Kidney epithelial cell (primary cell): ENCODE data around the gene LRP11. TPM values are rescaled to one million over a fixed set of nuclear protein-coding genes. Genes with fewer than 3 reads are reported as not detected.
"Not testable (repeated sequence)": the region's sequence is repeated elsewhere in the genome, so short reads cannot be mapped to it uniquely, and the experiment has no call there.

Source experiments
- DNase-seq: peaks from one replicate; pipeline ENCODE4 v3.0.0-alpha.2; 2010; ENCODE audit warnings: low read depth
- H3K27me3 ChIP-seq: 2 replicates; pipeline ENCODE4 v1.6.0; 2011; ENCODE audit warnings: low read length; ENCODE audit not compliant: control insufficient read depth, insufficient read depth
- H3K36me3 ChIP-seq: 2 replicates; pipeline ENCODE4 v1.5.1; 2011; ENCODE audit warnings: low read length; ENCODE audit not compliant: control insufficient read depth, insufficient read depth
- H3K4me3 ChIP-seq: 2 replicates; pipeline ENCODE4 v1.5.1; 2011; ENCODE audit warnings: low read depth, mild to moderate bottlenecking, control low read depth, low read length
- CTCF ChIP-seq: IDR thresholded peaks from 2 replicates; pipeline ENCODE4 v1.5.1; 2011; ENCODE audit warnings: mild to moderate bottlenecking, moderate library complexity, low read length, control low read depth, inconsistent platforms; ENCODE audit not compliant: insufficient read depth, poor library complexity, severe bottlenecking
- total RNA-seq: library from RNA; depleted of rRNA; stranded (reverse); fragments of >200 nt; gene quantifications from 2 replicates; pipeline ENCODE4 v1.2.3, GENCODE V29; 2015

The LRP11 gene
- total RNA-seq = 34.9 and 37.9 TPM in 2 replicates

- TF ChIP-seq CTCF = no peak
- no peak for DNase-seq
- H3K27me3 ChIP-seq = no peaks in the 10 kb centered on the region
- H3K36me3 ChIP-seq = no peaks in the 10 kb centered on the region
- peak within 1 kb of the TSS; percentile 64 for H3K4me3 ChIP-seq
Observed at GRCh38 chr6:149863698-149864577, at the start of gene LRP11. TSS of gene LRP11 (minus strand) at chr6:149864359. CDS start at chr6:149864020, 339 bp downstream.

- DNase-seq = no peak
- Histone ChIP-seq H3K4me3 (no peak overlapping the region), H3K27me3 (peaks cover 6% of the 10 kb centered on the region), H3K36me3 (no peaks in the 10 kb centered on the region)
- TF ChIP-seq CTCF = no peak
Observed at GRCh38 chr6:149913540-149914240, 49.5 kb upstream of the LRP11 start.

- no peak for DNase-seq
Observed at GRCh38 chr6:149913085-149913484, 48.9 kb upstream of the LRP11 start.

GRCh38 chr6:149912680-149913079, 48.5 kb upstream of the LRP11 start:
- not testable (repeated sequence) for DNase-seq, H3K36me3 ChIP-seq, H3K4me3 ChIP-seq, H3K27me3 ChIP-seq

More at GRCh38 chr6:149913085-149913484, 48.9 kb upstream of the LRP11 start:
- no peak overlapping the region for H3K4me3 ChIP-seq
- no peak for TF ChIP-seq CTCF
- H3K27me3 ChIP-seq = peaks cover 4% of the 10 kb centered on the region
- no peaks in the 10 kb centered on the region for H3K36me3 ChIP-seq

- no peak for DNase-seq
- no peak for TF ChIP-seq CTCF
- Histone ChIP-seq H3K4me3 (no peak overlapping the region), H3K36me3 (no peaks in the 10 kb centered on the region), H3K27me3 (peaks cover 4% of the 10 kb centered on the region)
Observed at GRCh38 chr6:149910721-149911151, 46.6 kb upstream of the LRP11 start.

GRCh38 chr6:149909701-149910470, 45.7 kb upstream of the LRP11 start:
- no peak for TF ChIP-seq CTCF

GRCh38 chr6:149908480-149908879, 44.3 kb upstream of the LRP11 start:
- H3K27me3 ChIP-seq, H3K36me3 ChIP-seq, DNase-seq, H3K4me3 ChIP-seq: not testable (repeated sequence)

More at GRCh38 chr6:149909701-149910470, 45.7 kb upstream of the LRP11 start:
- peaks cover 6% of the 10 kb centered on the region for H3K27me3 ChIP-seq
- no peak for DNase-seq
- H3K36me3 ChIP-seq = no peaks in the 10 kb centered on the region
- H3K4me3 ChIP-seq = no peak overlapping the region
